GM18517 (cell line): Measurements from ENCODE around the gene C6orf132.

Experiments
- ATAC-seq: cut with Tn5 transposase; IDR thresholded peaks from one replicate; pipeline ENCODE4 v1.9.1; 2021; ENCODE audit warnings: mild to moderate bottlenecking, moderate library complexity; ENCODE audit not compliant: unreplicated experiment

C6orf132 gene

GRCh38 chr6:42079941-42080464 lies 62.4 kb downstream of the C6orf132 start:
- no peak for ATAC-seq

GRCh38 chr6:42078386-42078785 lies 64.0 kb downstream of the C6orf132 start:
- ATAC-seq, result no peak

DNA sequence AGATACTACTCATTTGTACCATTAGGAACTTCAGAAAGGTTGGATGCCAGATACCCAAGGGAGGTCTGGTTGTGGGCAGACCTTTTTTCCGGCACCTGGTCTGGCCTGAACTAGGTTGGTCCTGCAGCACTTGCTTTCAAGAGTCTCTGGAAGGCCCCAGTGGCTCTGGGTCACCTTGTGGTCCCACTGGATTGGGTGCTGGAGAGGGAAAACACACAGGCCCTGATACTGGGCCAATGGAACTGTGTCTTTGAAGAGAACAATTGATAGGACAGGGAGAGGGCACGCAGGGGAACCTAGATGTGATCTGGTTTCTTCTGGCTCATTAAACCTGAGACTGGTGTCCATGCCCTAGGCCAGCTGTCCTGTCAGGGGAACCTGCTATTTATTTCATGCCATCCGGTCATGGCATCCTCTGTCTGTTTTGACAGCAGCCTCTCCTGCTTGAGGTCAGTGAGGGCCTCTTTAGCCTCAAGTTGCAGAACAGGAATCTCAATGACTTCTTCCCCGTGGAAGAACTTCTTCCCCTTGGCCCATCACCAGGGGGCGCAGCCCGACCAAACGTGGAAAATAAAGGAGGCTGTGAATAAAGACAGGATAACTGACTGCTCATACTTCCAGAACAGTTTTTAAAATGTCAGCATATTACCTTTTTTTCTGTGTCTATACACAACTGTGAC lies 67.1 kb downstream of the C6orf132 start:
- ATAC-seq, result no peak

DNA sequence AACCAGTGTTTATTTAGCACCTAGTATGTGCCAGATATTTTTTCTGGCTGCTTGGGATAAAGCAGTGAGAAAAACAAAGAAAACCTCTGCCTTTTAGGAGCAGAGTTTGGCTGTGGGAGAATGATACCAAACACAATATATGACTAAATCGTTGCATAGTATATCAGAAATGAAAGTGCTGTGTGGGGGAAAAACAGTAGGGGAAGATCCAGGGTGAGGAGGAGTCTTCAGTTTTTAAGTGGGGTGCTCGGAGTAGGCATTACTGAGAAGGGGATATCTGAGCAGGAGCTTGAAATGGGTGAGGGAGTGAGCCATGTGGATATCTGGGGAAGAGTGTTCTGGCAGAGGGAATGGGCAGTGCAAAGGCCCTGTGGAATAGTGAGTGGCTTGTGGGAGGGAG lies 69.1 kb downstream of the C6orf132 start:
- ATAC-seq, result no peak

DNA sequence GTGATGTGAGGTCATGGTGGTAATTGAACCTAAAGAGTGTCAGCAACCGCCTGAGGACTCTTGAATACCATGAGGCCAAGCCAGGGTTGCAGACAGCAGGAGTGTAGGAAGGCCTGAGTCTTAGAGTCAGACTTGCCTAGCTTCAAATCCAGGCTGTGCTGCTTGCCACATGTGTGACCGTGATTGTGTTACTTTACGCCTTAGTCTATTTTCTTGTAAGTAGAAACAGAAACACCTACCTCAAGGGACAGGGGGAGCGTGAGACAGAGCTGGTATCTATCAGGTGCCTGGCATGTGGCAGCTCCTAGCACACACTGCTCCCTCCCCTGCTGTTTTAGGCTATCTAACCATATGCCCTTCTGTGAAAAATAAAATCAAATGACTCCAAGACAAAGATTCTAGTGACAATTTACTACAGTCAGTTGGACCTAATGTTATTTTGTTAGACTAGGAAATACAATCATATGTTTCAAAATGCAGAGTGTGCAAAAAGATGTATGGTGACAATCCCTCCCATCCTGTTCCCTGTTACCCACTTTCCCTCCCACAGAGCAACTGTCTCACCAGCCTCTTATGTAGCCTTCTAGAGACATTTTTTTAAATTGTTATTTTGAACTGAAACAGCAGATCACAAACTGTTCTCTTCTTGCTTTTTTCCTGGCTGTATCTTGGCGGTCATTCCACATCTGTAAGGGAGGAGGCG lies 70.4 kb downstream of the C6orf132 start:
- no peak for ATAC-seq

GRCh38 chr6:42068872-42069522 lies 73.4 kb downstream of the C6orf132 start:
- no peak for ATAC-seq

DNA sequence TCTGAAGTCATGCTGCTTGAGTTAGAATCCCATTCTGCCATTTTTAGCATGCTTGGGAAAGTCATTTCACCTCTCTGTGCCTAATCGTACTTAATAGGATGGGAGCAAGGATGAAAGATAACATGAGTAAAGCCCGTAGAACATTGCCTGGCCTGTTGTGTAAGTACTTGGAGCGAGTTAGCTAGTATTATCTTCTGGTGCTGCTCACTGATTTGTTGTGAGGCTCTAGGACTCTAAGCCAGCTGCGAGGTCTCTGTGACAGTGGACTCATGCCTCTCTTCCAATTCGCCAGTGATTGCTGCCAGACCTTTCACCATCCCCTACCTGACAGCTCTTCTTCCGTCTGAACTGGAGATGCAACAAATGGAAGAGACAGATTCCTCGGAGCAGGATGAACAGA lies 74.2 kb downstream of the C6orf132 start:
- ATAC-seq, result no peak

- no peak for ATAC-seq
Observed at GRCh38 chr6:42066156-42066675, 76.2 kb downstream of the C6orf132 start.

- no peak for ATAC-seq
Observed at GRCh38 chr6:42059743-42060142, 82.7 kb downstream of the C6orf132 start.

DNA sequence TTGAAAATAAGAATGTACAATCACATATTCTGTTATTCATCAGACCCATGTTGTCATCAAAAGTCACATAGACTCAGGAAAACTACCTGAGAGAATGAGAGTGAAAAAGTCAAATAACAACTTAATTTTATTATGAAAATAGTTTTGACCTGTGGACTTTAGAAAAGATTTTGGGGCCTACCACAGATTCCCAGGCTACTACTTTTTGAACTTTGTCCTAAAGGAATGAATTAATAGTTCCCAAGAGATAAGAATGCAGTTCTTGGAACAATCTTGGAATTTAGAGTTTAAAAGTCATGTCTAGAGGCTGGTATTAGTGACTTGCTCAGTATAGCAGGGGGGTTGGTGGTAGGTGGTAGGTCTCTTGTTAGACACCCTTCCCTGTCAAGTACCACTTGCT lies 88.8 kb downstream of the C6orf132 start:
- ATAC-seq, result no peak

GRCh38 chr6:42051268-42051653 lies 91.2 kb downstream of the C6orf132 start:
- no peak for ATAC-seq
